ENCODE measurements around the gene USP15. TPM values are rescaled to one million over a fixed set of nuclear protein-coding genes. Genes with fewer than 3 reads are reported as not detected.

Gene USP15
- total RNA-seq, 1 experiment from 2014 or later: 35.3 TPM

DNA sequence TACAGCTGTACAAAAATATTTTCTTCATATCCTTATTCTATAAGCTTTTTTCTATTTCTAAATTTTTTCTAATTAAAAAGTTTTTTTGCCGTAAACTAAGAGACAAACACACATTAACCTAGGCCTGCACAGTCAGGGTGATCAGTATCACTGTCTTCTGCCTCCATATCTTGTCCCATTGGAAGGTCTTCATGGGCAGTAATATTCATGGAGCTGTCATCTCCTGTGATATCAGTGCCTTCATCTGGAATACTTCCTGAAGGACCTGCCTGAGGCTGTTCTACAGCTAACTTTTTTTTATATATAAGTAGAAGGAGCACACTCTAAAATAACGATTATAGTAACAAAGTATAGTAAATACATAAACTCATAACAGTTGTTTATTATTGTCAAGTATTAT is 17.8 kb downstream of the USP15 start:
- no peak for DNase-seq
- Histone ChIP-seq H2AK5ac (ENCODE audit: insufficient read length, low read length) (no peak overlapping the region), H2BK5ac (ENCODE audit: insufficient read length, low read length) (no peak overlapping the region), H4K91ac (ENCODE audit: insufficient read length, low read depth, low read length) (no peak overlapping the region), H2BK20ac (ENCODE audit: low read depth, low read length, poor library complexity, severe bottlenecking) (no peak overlapping the region), H3K79me2 (ENCODE audit: insufficient read depth, low read length) (no peaks in the 10 kb centered on the region; the same call in 1 of the 2 replicates), H2BK120ac (ENCODE audit: low read depth, low read length, poor library complexity, severe bottlenecking) (no peak overlapping the region), H2BK12ac (ENCODE audit: insufficient read length, low read depth, low read length) (no peak overlapping the region), H3K18ac (ENCODE audit: insufficient read length, low read depth, low read length) (no peak overlapping the region), H3K4ac (ENCODE audit: low read depth, low read length) (no peak overlapping the region), H3K14ac (ENCODE audit: insufficient read depth, low read length) (no peak overlapping the region), H4K8ac (replicated peaks; ENCODE audit: insufficient read length, low read depth, low read length) (no peak overlapping the region), H3K23me2 (ENCODE audit: insufficient read length, low read depth, low read length, poor library complexity, severe bottlenecking) (no peaks in the 10 kb centered on the region), H3K27me3 (ENCODE audit: insufficient read depth, low read length) (no peaks in the 10 kb centered on the region), H2AFZ (ENCODE audit: low read length) (no peak overlapping the region), H4K5ac (ENCODE audit: insufficient read length, low read depth, low read length) (no peak overlapping the region), H3K9ac (ENCODE audit: extremely low read depth, insufficient read length, low read length) (no peak overlapping the region), H3K79me1 (ENCODE audit: insufficient read depth, low read depth, low read length, poor library complexity, severe bottlenecking) (peaks cover 5% of the 10 kb centered on the region), H3T11ph (ENCODE audit: low read length) (no peak overlapping the region), H4K20me1 (ENCODE audit: control insufficient read depth, insufficient read depth, insufficient read length) (no peaks in the 10 kb centered on the region), H3K27ac (ENCODE audit: insufficient read length, low read depth, low read length) (no peak overlapping the region), H3K23ac (ENCODE audit: insufficient read length, low read depth, low read length) (no peak overlapping the region), H3K56ac (ENCODE audit: insufficient read length, low read depth, low read length) (no peak overlapping the region), H3K4me2 (ENCODE audit: insufficient read depth, insufficient read length, low read length) (no peak overlapping the region), H3K9me3 (ENCODE audit: control insufficient read depth, low read depth, low read length) (no peaks in the 10 kb centered on the region), H3K4me1 (ENCODE audit: insufficient read depth, low read length) (no peaks in the 10 kb centered on the region), H2BK15ac (ENCODE audit: low read depth, low read length) (no peak overlapping the region)
- no peaks in the 10 kb centered on the region for H3K9me3 Mint-ChIP-seq
- no CpG with 5 or more reads among the region's 2 CpGs for WGBS (ENCODE audit: extremely low coverage, insufficient read length, low lambda C conversion rate)
- no peak overlapping the region for H3K4me3 Mint-ChIP-seq
- H3K27ac Mint-ChIP-seq: no peak overlapping the region
- no peaks in the 10 kb centered on the region for H3K36me3 Mint-ChIP-seq (ENCODE audit: insufficient read depth in 1 of 3, low read depth in 3 of 3)
- TF ChIP-seq CTCF (conservative IDR thresholded peaks at IDR 0.05): no peak
- H3K27me3 Mint-ChIP-seq (ENCODE audit: low read depth): no peaks in the 10 kb centered on the region
- no peaks in the 10 kb centered on the region for H3K4me1 Mint-ChIP-seq
